SK-N-SH (cell line): ENCODE data around the gene OR3A3. TPM values are rescaled to one million over a fixed set of nuclear protein-coding genes. Genes with fewer than 3 reads are reported as not detected.
"Not testable (repeated sequence)": the region's sequence is repeated elsewhere in the genome, so short reads cannot be mapped to it uniquely, and the experiment has no call there.

ENCODE experiments used
- CTCF ChIA-PET: fragments of 300-600, 350-600 bp; formaldehyde crosslinking; extraction: SDS; loops from one replicate; lab custom pipeline; 2021; lab: Yijun Ruan, JAX
- POLR2A ChIA-PET: fragments of 350-600 bp; sonication (Branson Sonifier 250); formaldehyde crosslinking; extraction: SDS; loops from one replicate; lab custom pipeline; 2020; ENCODE audit warnings: antibody characterized with exemption, inconsistent platforms; lab: Yijun Ruan, JAX
- DNase-seq: peaks from one replicate; pipeline ENCODE4 v3.0.0; 2012
- H2AFZ ChIP-seq: fragments of 200-600 bp; sonication (generic); 2 replicates; pipeline ENCODE4 v1.8.1; 2016; ENCODE audit warnings: antibody characterized with exemption, mild to moderate bottlenecking, low read depth
- H3F3A ChIP-seq: fragments of 200-600 bp; sonication (generic); replicated peaks from 2 replicates; pipeline ENCODE3; 2016; ENCODE audit warnings: antibody characterized with exemption, mild to moderate bottlenecking; ENCODE audit not compliant: insufficient read depth
- H3K27ac ChIP-seq, 2 experiments: fragments of 200-500 bp in 1 of 2; fragments of 200-600 bp in 1 of 2; sonication (Bioruptor generic) in 1 of 2; sonication (generic), shearing (Covaris generic) in 1 of 2; 2 replicates each; pipeline versions ENCODE4 v1.5.1 to v1.6.1; 2014 to 2016; ENCODE audit warnings: low read depth in 2 of 2, inconsistent platforms in 1 of 2, low read length in 1 of 2, mild to moderate bottlenecking in 1 of 2, mixed read lengths in 1 of 2
- H3K27me3 ChIP-seq: fragments of 200-600 bp; sonication (generic), shearing (Covaris generic); 2 replicates; pipeline ENCODE4 v1.6.1; 2016; ENCODE audit warnings: mixed run types; ENCODE audit not compliant: insufficient read depth
- H3K36me3 ChIP-seq, 2 experiments: fragments of 200-500 bp in 1 of 2; fragments of 200-600 bp in 1 of 2; sonication (Bioruptor generic) in 1 of 2; sonication (generic) in 1 of 2; replicated peaks in 1 of 2; 2 replicates each; pipeline versions ENCODE3 to v1.5.1; 2014 to 2016; ENCODE audit warnings: low read length in 1 of 2, mild to moderate bottlenecking in 1 of 2; ENCODE audit not compliant: insufficient read depth in 2 of 2, control insufficient read depth in 1 of 2
- H3K4me1 ChIP-seq, 2 experiments: fragments of 200-500 bp in 1 of 2; fragments of 200-600 bp in 1 of 2; sonication (Bioruptor generic) in 1 of 2; sonication (generic), shearing (Covaris generic) in 1 of 2; 2 replicates each; pipeline versions ENCODE4 v1.5.1 to v1.6.1; 2014 to 2016; ENCODE audit warnings: low read depth in 1 of 2, low read length in 1 of 2, mixed run types in 1 of 2; ENCODE audit not compliant: insufficient read depth in 2 of 2, control insufficient read depth in 1 of 2
- H3K4me2 ChIP-seq: fragments of 200-600 bp; sonication (generic), shearing (Covaris generic); 2 replicates; pipeline ENCODE4 v1.6.1; 2017; ENCODE audit warnings: mixed run types
- H3K4me3 ChIP-seq, 2 experiments: fragments of 200-500 bp in 1 of 2; fragments of 200-600 bp in 1 of 2; sonication (Bioruptor generic) in 1 of 2; sonication (generic), shearing (Covaris generic) in 1 of 2; 2 replicates each; pipeline versions ENCODE4 v1.5.1 to v1.8.1; 2014 to 2016; ENCODE audit warnings: low read depth in 2 of 2, inconsistent platforms in 1 of 2, low read length in 1 of 2, mild to moderate bottlenecking in 1 of 2, mixed read lengths in 1 of 2, moderate library complexity in 1 of 2
- H3K79me2 ChIP-seq: fragments of 200-600 bp; sonication (generic); 2 replicates; pipeline ENCODE4 v1.8.1; 2017; ENCODE audit warnings: mild to moderate bottlenecking; ENCODE audit not compliant: insufficient read depth
- H3K9ac ChIP-seq: fragments of 200-600 bp; sonication (generic); 2 replicates; pipeline ENCODE4 v1.6.1; 2017; ENCODE audit warnings: mixed run types
- H3K9me2 ChIP-seq: fragments of 200-600 bp; sonication (generic); 2 replicates; pipeline ENCODE4 v1.6.1; 2017; ENCODE audit warnings: mixed run types
- H3K9me3 ChIP-seq: fragments of 200-600 bp; sonication (generic); 2 replicates; pipeline ENCODE4 v1.6.1; 2017; ENCODE audit warnings: mixed run types, mild to moderate bottlenecking, moderate library complexity
- H4K20me1 ChIP-seq: fragments of 200-600 bp; sonication (generic); 2 replicates; pipeline ENCODE4 v1.6.1; 2017; ENCODE audit warnings: mild to moderate bottlenecking, mixed run types; ENCODE audit not compliant: insufficient read depth
- ELF1 ChIP-seq: IDR thresholded peaks from 2 replicates; pipeline ENCODE4 v1.4.0; 2012
- FOXJ3 ChIP-seq: sonication (generic); formaldehyde crosslinking; IDR thresholded peaks from 2 replicates; pipeline ENCODE4 v1.5.1; 2020; ENCODE audit warnings: mild to moderate bottlenecking, missing genetic modification reagents
- GABPA ChIP-seq: IDR thresholded peaks from 2 replicates; pipeline ENCODE4 v1.4.0; 2012; ENCODE audit warnings: low read depth, mild to moderate bottlenecking
- MEF2A ChIP-seq: IDR thresholded peaks from 2 replicates; pipeline ENCODE4 v1.4.0; 2012; ENCODE audit warnings: low read depth, borderline replicate concordance
- RCOR1 ChIP-seq: fragments of 150-350 bp; IDR thresholded peaks from 2 replicates; pipeline ENCODE4 v1.6.1; 2017; ENCODE audit warnings: antibody characterized with exemption, low read length
- RFX5 ChIP-seq: IDR thresholded peaks from 2 replicates; pipeline ENCODE4 v1.6.1; 2012; ENCODE audit warnings: mild to moderate bottlenecking, improper control_type of control experiment, low read length
- RXRA ChIP-seq: IDR thresholded peaks from 2 replicates; pipeline ENCODE4 v1.4.0; 2012; ENCODE audit warnings: low read depth, mild to moderate bottlenecking, borderline replicate concordance
- SMC3 ChIP-seq: IDR thresholded peaks from 2 replicates; pipeline ENCODE4 v1.6.1; 2012; ENCODE audit warnings: low read depth, low read length, improper control_type of control experiment
- TAF1 ChIP-seq: IDR thresholded peaks from 2 replicates; pipeline ENCODE4 v1.6.1; 2012; ENCODE audit warnings: low read depth, mild to moderate bottlenecking, low read length, moderate library complexity, borderline replicate concordance
- TEAD4 ChIP-seq: IDR thresholded peaks from 2 replicates; pipeline ENCODE4 v1.4.0; 2012; ENCODE audit warnings: mild to moderate bottlenecking, borderline replicate concordance; ENCODE audit not compliant: insufficient read depth
- USF2 ChIP-seq: fragments of 150-350 bp; IDR thresholded peaks from 2 replicates; pipeline ENCODE4 v1.6.1; 2017; ENCODE audit warnings: antibody characterized with exemption, low read length, low read depth, borderline replicate concordance
- WGBS: methylation state at CpG from one replicate; pipeline ENCODE4 v1.1.6; 2017; ENCODE audit warnings: low lambda C conversion rate; 5-methylcytosine and 5-hydroxymethylcytosine counted together
- polyA plus RNA-seq, 3 experiments: library from polyadenylated mRNA; depleted of rRNA; stranded (reverse); fragments of >200 nt; gene quantifications; 2 replicates each; pipeline ENCODE4 v1.2.3, GENCODE V29; 2012
- TF ChIP-seq, protein P1 (sequence below): fragments of 200-600 bp; sonication (generic); IDR thresholded peaks from 2 replicates; pipeline ENCODE4 v1.6.1; 2017; ENCODE audit warnings: antibody characterized with exemption, mild to moderate bottlenecking, moderate library complexity
- TF ChIP-seq, protein P2 (sequence below): IDR thresholded peaks from 2 replicates; pipeline ENCODE4; 2012
- TF ChIP-seq, protein P3 (sequence below): IDR thresholded peaks from 2 replicates; pipeline ENCODE4 v1.4.0; 2012; ENCODE audit warnings: low read depth, borderline replicate concordance

The OR3A3 gene
- polyA plus RNA-seq, 1 of the 3 experiments (the other 2 are of a cell fraction), result not detected

DNA sequence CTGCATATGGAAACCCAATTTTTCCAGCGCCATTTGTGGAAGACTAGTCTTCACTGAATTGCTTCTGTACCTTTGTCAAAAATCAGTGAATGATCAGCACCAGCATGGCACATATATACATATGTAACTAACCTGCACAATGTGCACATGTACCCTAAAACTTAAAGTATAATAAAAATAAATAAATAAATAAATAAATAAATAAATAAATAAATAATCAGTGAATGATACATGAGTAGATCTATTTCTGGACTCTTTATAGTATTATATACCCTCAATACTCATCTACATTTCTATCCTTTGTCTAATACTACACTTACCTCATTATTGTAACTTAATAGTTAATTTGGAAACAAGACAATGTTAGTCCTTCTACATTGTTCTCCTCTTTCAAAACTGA is 7.3 kb upstream of the OR3A3 start:
- H3K36me3 ChIP-seq, H3K4me3 ChIP-seq, H3K9me2 ChIP-seq, H2AFZ ChIP-seq, H3K9me3 ChIP-seq, DNase-seq, H3K27ac ChIP-seq, H4K20me1 ChIP-seq, H3K79me2 ChIP-seq, H3K9ac ChIP-seq, H3K4me1 ChIP-seq, CTCF ChIA-PET, H3F3A ChIP-seq, H3K4me2 ChIP-seq, H3K27me3 ChIP-seq, POLR2A ChIA-PET: not testable (repeated sequence)
- 2% methylated on average over 1 of the region's 1 CpG for WGBS

- no CpG with 5 or more reads among the region's 16 CpGs for WGBS
- H3K4me1 ChIP-seq, H3K27ac ChIP-seq, H3K9ac ChIP-seq, H3F3A ChIP-seq, H3K4me2 ChIP-seq, CTCF ChIA-PET, H3K27me3 ChIP-seq, H4K20me1 ChIP-seq, H3K36me3 ChIP-seq, H3K79me2 ChIP-seq, H3K4me3 ChIP-seq, H3K9me2 ChIP-seq, DNase-seq, POLR2A ChIA-PET, H2AFZ ChIP-seq, H3K9me3 ChIP-seq: not testable (repeated sequence)
Observed at GRCh38 chr17:3412216-3412615, 1.0 kb downstream of the OR3A3 start.

GRCh38 chr17:3415610-3416009 is 4.4 kb downstream of the OR3A3 start:
- ChIA-PET CTCF (no interaction called here), POLR2A (no interaction called here)
- DNase-seq, result no peak
- Histone ChIP-seq H3F3A (no peaks in the 10 kb centered on the region), H3K79me2 (no peaks in the 10 kb centered on the region), H3K9me3 (no peaks in the 10 kb centered on the region), H3K4me3 (no peak overlapping the region), H3K27ac (no peak overlapping the region), H3K36me3 (no peaks in the 10 kb centered on the region), H2AFZ (no peak overlapping the region), H3K4me1 (no peaks in the 10 kb centered on the region), H3K4me2 (no peak overlapping the region), H3K9me2 (no peaks in the 10 kb centered on the region), H3K9ac (no peak overlapping the region), H4K20me1 (no peaks in the 10 kb centered on the region), H3K27me3 (no peaks in the 10 kb centered on the region; the same call in 1 of the 2 replicates)
- TF ChIP-seq ELF1 (no peak), RFX5 (no peak), RXRA (no peak)
- TF ChIP-seq, protein P1, sequence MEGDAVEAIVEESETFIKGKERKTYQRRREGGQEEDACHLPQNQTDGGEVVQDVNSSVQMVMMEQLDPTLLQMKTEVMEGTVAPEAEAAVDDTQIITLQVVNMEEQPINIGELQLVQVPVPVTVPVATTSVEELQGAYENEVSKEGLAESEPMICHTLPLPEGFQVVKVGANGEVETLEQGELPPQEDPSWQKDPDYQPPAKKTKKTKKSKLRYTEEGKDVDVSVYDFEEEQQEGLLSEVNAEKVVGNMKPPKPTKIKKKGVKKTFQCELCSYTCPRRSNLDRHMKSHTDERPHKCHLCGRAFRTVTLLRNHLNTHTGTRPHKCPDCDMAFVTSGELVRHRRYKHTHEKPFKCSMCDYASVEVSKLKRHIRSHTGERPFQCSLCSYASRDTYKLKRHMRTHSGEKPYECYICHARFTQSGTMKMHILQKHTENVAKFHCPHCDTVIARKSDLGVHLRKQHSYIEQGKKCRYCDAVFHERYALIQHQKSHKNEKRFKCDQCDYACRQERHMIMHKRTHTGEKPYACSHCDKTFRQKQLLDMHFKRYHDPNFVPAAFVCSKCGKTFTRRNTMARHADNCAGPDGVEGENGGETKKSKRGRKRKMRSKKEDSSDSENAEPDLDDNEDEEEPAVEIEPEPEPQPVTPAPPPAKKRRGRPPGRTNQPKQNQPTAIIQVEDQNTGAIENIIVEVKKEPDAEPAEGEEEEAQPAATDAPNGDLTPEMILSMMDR, result no peak
- 16% methylated on average over 5 of the region's 5 CpGs for WGBS

- DNase-seq, result no peak
- ChIA-PET POLR2A (no interaction called here), CTCF (no interaction called here)
- H3K4me1 ChIP-seq, result no peaks in the 10 kb centered on the region
- no peaks in the 10 kb centered on the region for H3K9me3 ChIP-seq
- no peaks in the 10 kb centered on the region for H3K79me2 ChIP-seq
- no peaks in the 10 kb centered on the region for H4K20me1 ChIP-seq
- 0% methylated on average over 2 of the region's 2 CpGs for WGBS
- H3K9ac ChIP-seq, result no peak overlapping the region
- no peaks in the 10 kb centered on the region; the same call in 1 of the 2 replicates for H3K27me3 ChIP-seq
- no peak overlapping the region for H3K4me2 ChIP-seq
- H3K36me3 ChIP-seq, result no peaks in the 10 kb centered on the region
- H3K9me2 ChIP-seq, result no peaks in the 10 kb centered on the region
- no peak overlapping the region for H3K4me3 ChIP-seq
- no peaks in the 10 kb centered on the region for H3F3A ChIP-seq
- H3K27ac ChIP-seq, result no peak overlapping the region
- no peak overlapping the region for H2AFZ ChIP-seq
- no peak for TF ChIP-seq TEAD4
- TF ChIP-seq, protein P2, sequence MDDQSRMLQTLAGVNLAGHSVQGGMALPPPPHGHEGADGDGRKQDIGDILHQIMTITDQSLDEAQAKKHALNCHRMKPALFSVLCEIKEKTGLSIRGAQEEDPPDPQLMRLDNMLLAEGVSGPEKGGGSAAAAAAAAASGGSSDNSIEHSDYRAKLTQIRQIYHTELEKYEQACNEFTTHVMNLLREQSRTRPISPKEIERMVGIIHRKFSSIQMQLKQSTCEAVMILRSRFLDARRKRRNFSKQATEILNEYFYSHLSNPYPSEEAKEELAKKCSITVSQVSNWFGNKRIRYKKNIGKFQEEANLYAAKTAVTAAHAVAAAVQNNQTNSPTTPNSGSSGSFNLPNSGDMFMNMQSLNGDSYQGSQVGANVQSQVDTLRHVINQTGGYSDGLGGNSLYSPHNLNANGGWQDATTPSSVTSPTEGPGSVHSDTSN, result no peak
- TF ChIP-seq FOXJ3 (CRISPR knock-in tag), result no peak
- no peak for TF ChIP-seq RCOR1
- TF ChIP-seq TAF1, result no peak
- TF ChIP-seq GABPA, result no peak
- TF ChIP-seq SMC3, result no peak
- no peak for TF ChIP-seq ELF1
- TF ChIP-seq, protein P3, sequence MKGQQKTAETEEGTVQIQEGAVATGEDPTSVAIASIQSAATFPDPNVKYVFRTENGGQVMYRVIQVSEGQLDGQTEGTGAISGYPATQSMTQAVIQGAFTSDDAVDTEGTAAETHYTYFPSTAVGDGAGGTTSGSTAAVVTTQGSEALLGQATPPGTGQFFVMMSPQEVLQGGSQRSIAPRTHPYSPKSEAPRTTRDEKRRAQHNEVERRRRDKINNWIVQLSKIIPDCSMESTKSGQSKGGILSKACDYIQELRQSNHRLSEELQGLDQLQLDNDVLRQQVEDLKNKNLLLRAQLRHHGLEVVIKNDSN, result no peak
- TF ChIP-seq USF2, result no peak
- no peak for TF ChIP-seq MEF2A
Observed at GRCh38 chr17:3418222-3418621, 7.1 kb downstream of the OR3A3 start.
